Activated CD4-positive, alpha-beta T cell treated with anti-CD3 and anti-CD28 coated beads, Interleukin-2, amount 50 U/mL, for 4 hours (primary cell): ENCODE results near the gene A1CF.

Source experiments
- DNase-seq, 2 experiments: peaks; one replicate each; pipeline ENCODE4 v3.0.0-alpha.2; 2020

A1CF gene

GRCh38 chr10:50861370-50861769, 24.1 kb downstream of the A1CF start:
- DNase-seq, result no peak

- no peak for DNase-seq
Measured at GRCh38 chr10:50857579-50857978, 27.8 kb downstream of the A1CF start.

GRCh38 chr10:50855461-50855860, 30.0 kb downstream of the A1CF start:
- no peak for DNase-seq

- DNase-seq, result no peak
Measured at GRCh38 chr10:50855015-50855414, 30.4 kb downstream of the A1CF start.

- DNase-seq, result no peak
Measured at GRCh38 chr10:50853557-50853956, 31.9 kb downstream of the A1CF start.

- DNase-seq, result no peak
Measured at GRCh38 chr10:50851884-50852671, 33.3 kb downstream of the A1CF start.

GRCh38 chr10:50850578-50851230, 34.7 kb downstream of the A1CF start:
- no peak for DNase-seq

- DNase-seq, result no peak
Measured at GRCh38 chr10:50846753-50847152, 38.7 kb downstream of the A1CF start.

GRCh38 chr10:50837095-50837494, 48.3 kb downstream of the A1CF start:
- DNase-seq, result no peak

- DNase-seq, result no peak
Measured at GRCh38 chr10:50832171-50832751, 53.2 kb downstream of the A1CF start.

GRCh38 chr10:50830066-50830465, 55.4 kb downstream of the A1CF start:
- DNase-seq, result no peak

- no peak for DNase-seq
Measured at GRCh38 chr10:50824782-50825181, 60.6 kb downstream of the A1CF start.

- DNase-seq, result no peak
Measured at GRCh38 chr10:50823789-50824188, 61.6 kb downstream of the A1CF start.

GRCh38 chr10:50809596-50809995, 75.8 kb downstream of the A1CF start:
- no peak for DNase-seq

GRCh38 chr10:50807851-50808776, 77.3 kb downstream of the A1CF start:
- DNase-seq, result no peak

GRCh38 chr10:50805981-50806622, 79.3 kb downstream of the A1CF start:
- DNase-seq, result no peak

GRCh38 chr10:50799595-50799994, 85.8 kb downstream of the A1CF start:
- DNase-seq, result no peak

- no peak for DNase-seq
Measured at GRCh38 chr10:50798297-50798696, 87.1 kb downstream of the A1CF start.

- no peak for DNase-seq
Measured at GRCh38 chr10:50796693-50797092, 88.7 kb downstream of the A1CF start.

GRCh38 chr10:50794490-50794889, 90.9 kb downstream of the A1CF start:
- no peak for DNase-seq

- no peak for DNase-seq
Measured at GRCh38 chr10:50788951-50789945, 96.2 kb downstream of the A1CF start.
